Measurements from ENCODE around the gene PEAR1.
A peak's percentile ranks its signal among the peaks of the same experiment; 100 is the strongest.

PEAR1 gene

GRCh38 chr1:156860628-156861423 is 32.7 kb upstream of the PEAR1 start, which contains the start of gene NTRK1:
Gene NTRK1 (plus strand): TSS chr1:156860865. CDS start chr1:156860935, 70 bp downstream.
- peak; percentile 35 for DNase-seq

- no peak for DNase-seq
Measured at GRCh38 chr1:156862584-156862983, 30.9 kb upstream of the PEAR1 start.

GRCh38 chr1:156862997-156863599 is 30.4 kb upstream of the PEAR1 start:
- DNase-seq = no peak

- DNase-seq = no peak
Measured at GRCh38 chr1:156863631-156864030, 29.9 kb upstream of the PEAR1 start.

GRCh38 chr1:156864796-156865195 is 28.7 kb upstream of the PEAR1 start:
- no peak for DNase-seq

GRCh38 chr1:156865258-156865657 is 28.3 kb upstream of the PEAR1 start:
- no peak for DNase-seq

GRCh38 chr1:156865865-156866248 is 27.7 kb upstream of the PEAR1 start:
- DNase-seq = no peak

- DNase-seq = no peak
Measured at GRCh38 chr1:156866249-156866909, 27.1 kb upstream of the PEAR1 start.

- no peak for DNase-seq
Measured at GRCh38 chr1:156868341-156868740, 25.2 kb upstream of the PEAR1 start.

- no peak for DNase-seq
Measured at GRCh38 chr1:156869455-156869854, 24.1 kb upstream of the PEAR1 start.

GRCh38 chr1:156873659-156874058 is 19.9 kb upstream of the PEAR1 start:
- DNase-seq = no peak

- DNase-seq = no peak
Measured at GRCh38 chr1:156874142-156874541, 19.4 kb upstream of the PEAR1 start.

- no peak for DNase-seq
Measured at GRCh38 chr1:156874572-156875340, 18.8 kb upstream of the PEAR1 start.

- no peak for DNase-seq
Measured at GRCh38 chr1:156875341-156875615, 18.2 kb upstream of the PEAR1 start.

- DNase-seq = no peak
Measured at GRCh38 chr1:156876281-156876680, 17.2 kb upstream of the PEAR1 start.

GRCh38 chr1:156877433-156878170 is 15.9 kb upstream of the PEAR1 start:
- no peak for DNase-seq

GRCh38 chr1:156879876-156880275 is 13.6 kb upstream of the PEAR1 start:
- no peak for DNase-seq

- no peak for DNase-seq
Measured at GRCh38 chr1:156880473-156880872, 13.0 kb upstream of the PEAR1 start.

- DNase-seq = no peak
Measured at GRCh38 chr1:156881101-156881500, 12.4 kb upstream of the PEAR1 start.

GRCh38 chr1:156881663-156882062 is 11.9 kb upstream of the PEAR1 start:
- no peak for DNase-seq

GRCh38 chr1:156882543-156882942 is 11.0 kb upstream of the PEAR1 start:
- DNase-seq = no peak

- DNase-seq = no peak
Measured at GRCh38 chr1:156883919-156884318, 9.6 kb upstream of the PEAR1 start.

Measured in NCI-H1436 (cell line).